GM12878 (cell line): Measurements from ENCODE around the gene EPGN. TPM values are rescaled to one million over a fixed set of nuclear protein-coding genes. Genes with fewer than 3 reads are reported as not detected.

ENCODE experiments used
- ATAC-seq: fragments of 200-7000 bp; cut with Tn5 transposase; 3 replicates; pipeline ENCODE4 v1.9.1; 2020; ENCODE audit warnings: mild to moderate bottlenecking, moderate library complexity
- BruUV-seq: library from RNA; stranded (reverse); fragments of 400-500 nt; replicated peaks from 2 replicates; lab custom pipeline; 2021; lab: Mats Ljungman, UMichigan
- CTCF ChIA-PET: fragments of 300-600 bp; sonication (Branson Sonifier 250); formaldehyde crosslinking; extraction: SDS; loops from one replicate; lab custom pipeline; 2021; ENCODE audit warnings: inconsistent platforms; lab: Yijun Ruan, JAX
- POLR2A ChIA-PET: fragments of 350-600 bp; formaldehyde crosslinking; extraction: SDS; loops from one replicate; lab custom pipeline; 2021; ENCODE audit warnings: inconsistent platforms; lab: Charles Lee
- RAD21 ChIA-PET: fragments of 300-600 bp; sonication (Branson Sonifier 250); formaldehyde crosslinking; loops from one replicate; lab custom pipeline; 2023; ENCODE audit warnings: antibody characterized with exemption; ENCODE audit not compliant: unreplicated experiment; lab: Charles Lee
- SMC1A ChIA-PET: fragments of 300-600 bp; sonication (Branson Sonifier 250); formaldehyde crosslinking; loops from one replicate; lab custom pipeline; 2023; ENCODE audit not compliant: unreplicated experiment, uncharacterized antibody; lab: Charles Lee
- DNase-seq: peaks from one replicate; pipeline ENCODE4 v3.0.0-alpha.2; 2011; ENCODE audit warnings: low read depth, low spot score
- FAIRE-seq: peaks from 3 replicates; lab custom pipeline; 2011; peaks lifted over from hg19 to GRCh38; lab: Jason Lieb, UNC
- H2AFZ ChIP-seq: 2 replicates; pipeline ENCODE4 v1.6.0; 2011; ENCODE audit warnings: low read depth, low read length, control low read depth; ENCODE audit not compliant: control insufficient read depth
- H3K27ac ChIP-seq: 2 replicates; pipeline ENCODE4 v1.5.1; 2011; ENCODE audit warnings: control low read depth; ENCODE audit not compliant: control insufficient read depth, insufficient read depth
- H3K27me3 ChIP-seq, 2 experiments: replicated peaks in 1 of 2; 2 replicates each; pipeline versions ENCODE4 v1.6.0 to v1.6.1; 2011; ENCODE audit warnings: low read length in 1 of 2; ENCODE audit not compliant: control insufficient read depth in 2 of 2, insufficient read depth in 2 of 2
- H3K36me3 ChIP-seq, 2 experiments: 2 replicates each; pipeline ENCODE4 v1.5.1; 2011; ENCODE audit warnings: low read length in 1 of 2; ENCODE audit not compliant: control insufficient read depth in 2 of 2, insufficient read depth in 2 of 2
- H3K4me1 ChIP-seq: 2 replicates; pipeline ENCODE4 v1.6.1; 2011; ENCODE audit warnings: mild to moderate bottlenecking, low read length, moderate library complexity, mixed read lengths; ENCODE audit not compliant: control insufficient read depth, insufficient read depth
- H3K4me2 ChIP-seq: 2 replicates; pipeline ENCODE4 v1.6.0; 2011; ENCODE audit warnings: control low read depth; ENCODE audit not compliant: control insufficient read depth, insufficient read depth
- H3K4me3 ChIP-seq: fragments of 200-600 bp; sonication (generic); 2 replicates; pipeline ENCODE4 v1.5.1; 2016
- H3K79me2 ChIP-seq: 2 replicates; pipeline ENCODE4 v1.6.0; 2011; ENCODE audit warnings: low read length; ENCODE audit not compliant: control insufficient read depth, insufficient read depth
- H3K9ac ChIP-seq: 2 replicates; pipeline ENCODE4 v1.8.0; 2011; ENCODE audit warnings: low read length, control low read depth, mixed read lengths; ENCODE audit not compliant: control insufficient read depth, insufficient read depth
- H3K9me3 ChIP-seq: replicated peaks from 3 replicates; pipeline ENCODE4 v1.5.1; 2011; ENCODE audit warnings: mild to moderate bottlenecking, low read length; ENCODE audit not compliant: control insufficient read depth, insufficient read depth
- H4K20me1 ChIP-seq: 2 replicates; pipeline ENCODE4 v1.6.0; 2011; ENCODE audit not compliant: control insufficient read depth, insufficient read depth
- BACH1 ChIP-seq: fragments of 450-650 bp; IDR thresholded peaks from 2 replicates; pipeline ENCODE4 v1.6.1; 2017; ENCODE audit warnings: mild to moderate bottlenecking, borderline replicate concordance
- CREB1 ChIP-seq: IDR thresholded peaks from 2 replicates; pipeline ENCODE4 v1.6.1; 2012; ENCODE audit warnings: low read depth, mild to moderate bottlenecking, inconsistent platforms
- JUND ChIP-seq: IDR thresholded peaks from 2 replicates; pipeline ENCODE4 v1.6.1; 2012; ENCODE audit warnings: low read depth, mild to moderate bottlenecking, low read length, improper control_type of control experiment, moderate library complexity
- POLR2AphosphoS2 ChIP-seq: IDR thresholded peaks from 2 replicates; pipeline ENCODE4 v1.6.1; 2011; ENCODE audit warnings: low read depth, mild to moderate bottlenecking, low read length, improper control_type of control experiment, moderate library complexity
- RBBP5 ChIP-seq: fragments of 200-600 bp; sonication (generic); conservative IDR thresholded peaks from 2 replicates; pipeline ENCODE4 v1.6.1; 2016
- RFX5 ChIP-seq: IDR thresholded peaks from 2 replicates; pipeline ENCODE4 v1.6.1; 2011; ENCODE audit warnings: low read depth, low read length, improper control_type of control experiment
- ZZZ3 ChIP-seq: IDR thresholded peaks from 2 replicates; pipeline ENCODE4 v1.6.1; 2011; ENCODE audit warnings: low read depth; ENCODE audit not compliant: control insufficient read depth, insufficient read length
- WGBS: methylation state at CpG from one replicate; pipeline ENCODE4 v1.1.6; 2016; ENCODE audit warnings: low lambda C conversion rate; ENCODE audit not compliant: insufficient replicate concordance, insufficient coverage; ENCODE audit errors: missing lambda C conversion rate; 5-methylcytosine and 5-hydroxymethylcytosine counted together
- in situ Hi-C: fragments of 300-500 bp; cut with MboI; formaldehyde crosslinking; loops from 9 replicates; pipeline ENCODE4 v1.14.3; 2018; ENCODE audit warnings: mixed read lengths
- intact Hi-C: fragments of 100-400 bp; cut with micrococcal nuclease; formaldehyde crosslinking; loops from one replicate; pipeline ENCODE4 v1.14.2; 2022; ENCODE audit not compliant: unreplicated experiment
- polyA plus RNA-seq, 11 experiments: library from polyadenylated mRNA; depleted of rRNA in 4 of 11; unstranded in 6 of 11; stranded (reverse) in 5 of 11; fragments of >200 nt; fragmentation: Nextera tagmentation in 4 of 11; fragmentation: Illumina TruSeq in 1 of 11; extraction: Ambion mirVana in 4 of 11; extraction: Trizol in 1 of 11; gene quantifications; 1 replicate in 1 of 11; 2 replicates in 10 of 11; pipeline versions ENCODE4 v1.2.1 to v1.2.3, GENCODE V29; 2011 to 2016; ENCODE audit warnings: inconsistent platforms in 2 of 11, missing spikeins in 2 of 11, low read depth in 1 of 11
- total RNA-seq, 4 experiments: library from RNA; depleted of rRNA in 3 of 4; stranded (reverse); fragments of >200 nt in 3 of 4; fragmentation: Illumina TruSeq in 1 of 4; extraction: Trizol in 1 of 4; gene quantifications; 2 replicates each; pipeline versions ENCODE4 v1.2.1 to v1.2.3, GENCODE V29; 2013 to 2021
- TF ChIP-seq, protein P1 (sequence below): fragments of 450-650 bp; formaldehyde crosslinking; IDR thresholded peaks from 2 replicates; pipeline ENCODE4 v1.5.0; 2022; ENCODE audit warnings: mild to moderate bottlenecking, missing genetic modification characterization

Gene EPGN
- total and polyA plus RNA-seq, 10 of the 15 experiments (the other 5 are each of a cell fraction or from before 2014, with no cell fraction given): 0.06 to 0.54 (median 0.28) TPM; not detected in 6

- in situ Hi-C loops (no loop called here), intact Hi-C loops (no loop called here)
- RAD21 ChIA-PET: no interaction called here
- SMC1A ChIA-PET: no interaction called here
- no peaks in the 10 kb centered on the region for H3K27me3 ChIP-seq
- DNase-seq: no peak
- no peak for TF ChIP-seq JUND
- TF ChIP-seq ZZZ3: no peak
- TF ChIP-seq POLR2AphosphoS2: no peak
- TF ChIP-seq CREB1: no peak
- no peak for TF ChIP-seq RBBP5
- TF ChIP-seq, protein P1, sequence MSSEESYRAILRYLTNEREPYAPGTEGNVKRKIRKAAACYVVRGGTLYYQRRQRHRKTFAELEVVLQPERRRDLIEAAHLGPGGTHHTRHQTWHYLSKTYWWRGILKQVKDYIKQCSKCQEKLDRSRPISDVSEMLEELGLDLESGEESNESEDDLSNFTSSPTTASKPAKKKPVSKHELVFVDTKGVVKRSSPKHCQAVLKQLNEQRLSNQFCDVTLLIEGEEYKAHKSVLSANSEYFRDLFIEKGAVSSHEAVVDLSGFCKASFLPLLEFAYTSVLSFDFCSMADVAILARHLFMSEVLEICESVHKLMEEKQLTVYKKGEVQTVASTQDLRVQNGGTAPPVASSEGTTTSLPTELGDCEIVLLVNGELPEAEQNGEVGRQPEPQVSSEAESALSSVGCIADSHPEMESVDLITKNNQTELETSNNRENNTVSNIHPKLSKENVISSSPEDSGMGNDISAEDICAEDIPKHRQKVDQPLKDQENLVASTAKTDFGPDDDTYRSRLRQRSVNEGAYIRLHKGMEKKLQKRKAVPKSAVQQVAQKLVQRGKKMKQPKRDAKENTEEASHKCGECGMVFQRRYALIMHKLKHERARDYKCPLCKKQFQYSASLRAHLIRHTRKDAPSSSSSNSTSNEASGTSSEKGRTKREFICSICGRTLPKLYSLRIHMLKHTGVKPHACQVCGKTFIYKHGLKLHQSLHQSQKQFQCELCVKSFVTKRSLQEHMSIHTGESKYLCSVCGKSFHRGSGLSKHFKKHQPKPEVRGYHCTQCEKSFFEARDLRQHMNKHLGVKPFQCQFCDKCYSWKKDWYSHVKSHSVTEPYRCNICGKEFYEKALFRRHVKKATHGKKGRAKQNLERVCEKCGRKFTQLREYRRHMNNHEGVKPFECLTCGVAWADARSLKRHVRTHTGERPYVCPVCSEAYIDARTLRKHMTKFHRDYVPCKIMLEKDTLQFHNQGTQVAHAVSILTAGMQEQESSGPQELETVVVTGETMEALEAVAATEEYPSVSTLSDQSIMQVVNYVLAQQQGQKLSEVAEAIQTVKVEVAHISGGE (CRISPR knock-in tag): no peak
- TF ChIP-seq BACH1: no peak
- no peak for TF ChIP-seq RFX5
- H3K4me2 ChIP-seq: no peak overlapping the region
- no peak overlapping the region for H3K9ac ChIP-seq
- 96% methylated on average over 1 of the region's 1 CpG for WGBS
- no peaks in the 10 kb centered on the region for H3K9me3 ChIP-seq
- CTCF ChIA-PET: interaction anchor here (0.6 kb wide), 1 partner anchor 83 kb away, joined by 4 read pairs; no protein-coding TSS in a partner anchor
- H3K27ac ChIP-seq: no peak overlapping the region
- ATAC-seq: no peak
- H3K36me3 ChIP-seq: no peaks in the 10 kb centered on the region
- H4K20me1 ChIP-seq: no peaks in the 10 kb centered on the region
- no TSS peak for BruUV-seq
- H3K4me3 ChIP-seq: no peak overlapping the region
- no peak overlapping the region for H2AFZ ChIP-seq
- no peaks in the 10 kb centered on the region for H3K4me1 ChIP-seq
- no peak for FAIRE-seq
- POLR2A ChIA-PET: no interaction called here
- no peaks in the 10 kb centered on the region for H3K79me2 ChIP-seq
These were observed 13.6 kb upstream of the EPGN start for GRCh38 chr4:74294681-74295080.
